HepG2 (cell line): ENCODE data around the gene FGFR3. TPM values are rescaled to one million over a fixed set of nuclear protein-coding genes. Genes with fewer than 3 reads are reported as not detected.
A peak's percentile ranks its signal among the peaks of the same experiment; 100 is the strongest.

ENCODE experiments used
- AFF4 ChIP-seq: sonication (generic); formaldehyde crosslinking; IDR thresholded peaks from 2 replicates; pipeline ENCODE4 v1.4.0; 2020; ENCODE audit warnings: missing genetic modification reagents
- AGO1 ChIP-seq: fragments of 200-400 bp; formaldehyde crosslinking; IDR thresholded peaks from 2 replicates; pipeline ENCODE4 v1.6.1; 2017; ENCODE audit warnings: mild to moderate bottlenecking, low read depth, low read length, moderate library complexity; ENCODE audit not compliant: poor library complexity, severe bottlenecking
- AKAP8 ChIP-seq: sonication (generic); formaldehyde crosslinking; IDR thresholded peaks from 2 replicates; pipeline ENCODE4 v1.5.1; 2020; ENCODE audit warnings: mild to moderate bottlenecking, missing genetic modification reagents
- DDIT3 ChIP-seq: sonication (generic); formaldehyde crosslinking; IDR thresholded peaks from 2 replicates; pipeline ENCODE4 v1.4.0; 2020; ENCODE audit warnings: mild to moderate bottlenecking, missing genetic modification reagents
- EED ChIP-seq: sonication (generic); formaldehyde crosslinking; IDR thresholded peaks from 2 replicates; pipeline ENCODE4 v1.5.0; 2020; ENCODE audit warnings: mild to moderate bottlenecking, missing genetic modification reagents
- HNRNPLL ChIP-seq: fragments of 200-400 bp; formaldehyde crosslinking; IDR thresholded peaks from 2 replicates; pipeline ENCODE4 v1.6.1; 2017; ENCODE audit warnings: mild to moderate bottlenecking, low read depth, low read length; ENCODE audit not compliant: poor library complexity, severe bottlenecking
- KDM2A ChIP-seq: sonication (generic); formaldehyde crosslinking; IDR thresholded peaks from 2 replicates; pipeline ENCODE4 v1.4.0; 2020; ENCODE audit warnings: low read depth, missing genetic modification reagents, borderline replicate concordance
- NCOA2 ChIP-seq: sonication (generic); formaldehyde crosslinking; IDR thresholded peaks from 2 replicates; pipeline ENCODE4 v1.8.0; 2022; ENCODE audit warnings: inconsistent platforms
- RCOR2 ChIP-seq: IDR thresholded peaks from 2 replicates; pipeline ENCODE4 v1.6.1; 2016; ENCODE audit warnings: missing biosample characterization, missing genetic modification reagents
- SATB2 ChIP-seq: sonication (generic); formaldehyde crosslinking; IDR thresholded peaks from 2 replicates; pipeline ENCODE4 v1.5.0; 2020; ENCODE audit warnings: missing genetic modification reagents
- SRF ChIP-seq: IDR thresholded peaks from 2 replicates; pipeline ENCODE4 v1.6.1; 2011; ENCODE audit warnings: mild to moderate bottlenecking, low read depth, low read length, moderate library complexity
- TAF1 ChIP-seq: sonication (generic); formaldehyde crosslinking; IDR thresholded peaks from 2 replicates; pipeline ENCODE4 v1.4.0; 2020; ENCODE audit warnings: missing genetic modification reagents
- ZNF296 ChIP-seq: sonication (generic); formaldehyde crosslinking; conservative IDR thresholded peaks from 2 replicates; pipeline ENCODE4 v1.5.0; 2020; ENCODE audit warnings: mild to moderate bottlenecking, missing genetic modification reagents
- ZNF34 ChIP-seq: sonication (generic); formaldehyde crosslinking; IDR thresholded peaks from 2 replicates; pipeline ENCODE4 v1.4.0; 2020; ENCODE audit warnings: mild to moderate bottlenecking, missing genetic modification reagents, borderline replicate concordance
- ZNF761 ChIP-seq: sonication (generic); formaldehyde crosslinking; conservative IDR thresholded peaks from 2 replicates; pipeline ENCODE4 v1.4.0; 2020; ENCODE audit warnings: mild to moderate bottlenecking, missing genetic modification reagents
- ZNF776 ChIP-seq: sonication (generic); formaldehyde crosslinking; IDR thresholded peaks from 2 replicates; pipeline ENCODE4 v1.4.0; 2020; ENCODE audit warnings: mild to moderate bottlenecking, missing genetic modification reagents
- ZSCAN9 ChIP-seq: IDR thresholded peaks from 2 replicates; pipeline ENCODE4 v1.6.1; 2016; ENCODE audit warnings: borderline replicate concordance
- polyA plus RNA-seq, 8 experiments: library from polyadenylated mRNA; depleted of rRNA in 3 of 8; stranded (reverse) in 7 of 8; unstranded in 1 of 8; fragments of >200 nt; fragmentation: Illumina TruSeq in 4 of 8; extraction: Trizol in 4 of 8; gene quantifications; 2 replicates each; pipeline versions ENCODE4 v1.2.1 to v1.2.3, GENCODE V29; 2011 to 2016; ENCODE audit warnings: low read depth in 4 of 8, missing spikeins in 1 of 8, mixed read lengths in 1 of 8; ENCODE audit not compliant: insufficient read depth in 1 of 8
- total RNA-seq, 5 experiments: library from RNA; depleted of rRNA; stranded (reverse); fragments of >200 nt; fragmentation: Illumina TruSeq; extraction: Trizol; gene quantifications; 2 replicates each; pipeline ENCODE4 v1.2.3, GENCODE V29; 2016; ENCODE audit warnings: low read depth in 1 of 5
- TF ChIP-seq, protein P1 (sequence below): sonication (generic); formaldehyde crosslinking; IDR thresholded peaks from 2 replicates; pipeline ENCODE4 v1.4.0; 2020; ENCODE audit warnings: missing genetic modification reagents
- TF ChIP-seq, protein P2 (sequence below): sonication (generic); formaldehyde crosslinking; IDR thresholded peaks from 2 replicates; pipeline ENCODE4 v1.4.0; 2020; ENCODE audit warnings: missing genetic modification reagents
- TF ChIP-seq, protein P3 (sequence below): IDR thresholded peaks from 2 replicates; pipeline ENCODE4 v1.6.1; 2012; ENCODE audit warnings: low read depth, low read length, improper control_type of control experiment

Gene FGFR3
- total and polyA plus RNA-seq, 2 of the 13 experiments (the other 11 are each of a cell fraction or from before 2014, with no cell fraction given), result 103 to 109 TPM

DNA sequence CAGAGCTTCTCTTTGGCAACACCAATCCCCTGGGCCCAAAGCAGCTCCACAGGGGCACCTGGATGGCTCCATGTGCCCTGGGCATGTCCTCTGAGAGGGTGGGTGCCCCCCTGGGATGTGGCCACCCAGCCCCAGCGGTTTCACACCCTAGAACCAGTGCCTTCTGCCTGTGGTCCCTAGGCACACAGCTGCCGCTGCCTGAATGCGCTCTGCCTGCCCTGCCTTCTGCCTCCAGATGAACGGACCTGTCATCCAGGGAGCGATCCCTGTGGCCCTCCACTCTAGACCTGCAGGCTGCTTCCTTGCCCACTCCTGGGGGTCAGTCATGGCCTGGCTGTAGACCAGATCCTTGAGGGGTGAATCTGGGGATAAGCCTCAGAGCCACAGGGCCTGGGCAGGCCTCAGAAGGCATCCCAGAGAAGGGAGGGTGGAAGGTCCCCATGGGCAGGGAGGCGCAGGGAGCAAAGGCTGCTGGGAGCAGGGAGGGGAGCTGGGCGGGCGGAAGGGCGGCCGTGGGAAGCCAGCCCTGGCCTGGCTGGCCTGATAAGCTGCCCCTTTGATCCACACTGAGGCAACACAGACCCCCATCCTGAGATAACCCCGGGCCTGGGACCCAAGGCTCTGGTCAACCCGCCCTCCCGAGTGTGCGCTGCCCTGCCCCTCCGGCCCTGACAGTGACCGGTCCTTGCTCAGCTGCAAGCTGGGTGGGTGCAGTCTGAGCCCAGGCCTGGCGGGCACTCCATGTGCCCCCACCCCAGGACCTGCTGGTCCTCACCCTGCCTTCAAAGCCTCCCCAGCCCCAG lies 8.1 kb upstream of the FGFR3 start (continued):
- TF ChIP-seq ZNF776 (CRISPR knock-in tag) (no peak), ZNF761 (CRISPR knock-in tag) (no peak), SATB2 (CRISPR knock-in tag) (no peak), SRF (no peak), HNRNPLL (peak; percentile 38), KDM2A (CRISPR knock-in tag) (peak; percentile 78), ZNF296 (CRISPR knock-in tag) (peak; percentile 98), EED (CRISPR knock-in tag) (0 out of 2 replicates have a peak, but pooled peaks have one; percentile 79), DDIT3 (CRISPR knock-in tag) (no peak), TAF1 (peak; percentile 46; the same call in 1 of the 2 replicates), AKAP8 (peak; percentile 93), AFF4 (CRISPR knock-in tag) (no peak), NCOA2 (peak; percentile 87), ZSCAN9 (CRISPR knock-in tag) (no peak), RCOR2 (no peak), AGO1 (no peak), ZNF34 (CRISPR knock-in tag) (no peak)
- TF ChIP-seq, protein P1, sequence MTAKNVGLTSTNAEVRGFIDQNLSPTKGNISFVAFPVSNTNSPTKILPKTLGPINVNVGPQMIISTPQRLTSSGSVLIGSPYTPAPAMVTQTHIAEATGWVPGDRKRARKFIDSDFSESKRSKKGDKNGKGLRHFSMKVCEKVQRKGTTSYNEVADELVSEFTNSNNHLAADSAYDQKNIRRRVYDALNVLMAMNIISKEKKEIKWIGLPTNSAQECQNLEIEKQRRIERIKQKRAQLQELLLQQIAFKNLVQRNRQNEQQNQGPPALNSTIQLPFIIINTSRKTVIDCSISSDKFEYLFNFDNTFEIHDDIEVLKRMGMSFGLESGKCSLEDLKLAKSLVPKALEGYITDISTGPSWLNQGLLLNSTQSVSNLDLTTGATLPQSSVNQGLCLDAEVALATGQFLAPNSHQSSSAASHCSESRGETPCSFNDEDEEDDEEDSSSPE (CRISPR knock-in tag), result peak; percentile 33; the same call in 1 of the 2 replicates
- TF ChIP-seq, protein P2, sequence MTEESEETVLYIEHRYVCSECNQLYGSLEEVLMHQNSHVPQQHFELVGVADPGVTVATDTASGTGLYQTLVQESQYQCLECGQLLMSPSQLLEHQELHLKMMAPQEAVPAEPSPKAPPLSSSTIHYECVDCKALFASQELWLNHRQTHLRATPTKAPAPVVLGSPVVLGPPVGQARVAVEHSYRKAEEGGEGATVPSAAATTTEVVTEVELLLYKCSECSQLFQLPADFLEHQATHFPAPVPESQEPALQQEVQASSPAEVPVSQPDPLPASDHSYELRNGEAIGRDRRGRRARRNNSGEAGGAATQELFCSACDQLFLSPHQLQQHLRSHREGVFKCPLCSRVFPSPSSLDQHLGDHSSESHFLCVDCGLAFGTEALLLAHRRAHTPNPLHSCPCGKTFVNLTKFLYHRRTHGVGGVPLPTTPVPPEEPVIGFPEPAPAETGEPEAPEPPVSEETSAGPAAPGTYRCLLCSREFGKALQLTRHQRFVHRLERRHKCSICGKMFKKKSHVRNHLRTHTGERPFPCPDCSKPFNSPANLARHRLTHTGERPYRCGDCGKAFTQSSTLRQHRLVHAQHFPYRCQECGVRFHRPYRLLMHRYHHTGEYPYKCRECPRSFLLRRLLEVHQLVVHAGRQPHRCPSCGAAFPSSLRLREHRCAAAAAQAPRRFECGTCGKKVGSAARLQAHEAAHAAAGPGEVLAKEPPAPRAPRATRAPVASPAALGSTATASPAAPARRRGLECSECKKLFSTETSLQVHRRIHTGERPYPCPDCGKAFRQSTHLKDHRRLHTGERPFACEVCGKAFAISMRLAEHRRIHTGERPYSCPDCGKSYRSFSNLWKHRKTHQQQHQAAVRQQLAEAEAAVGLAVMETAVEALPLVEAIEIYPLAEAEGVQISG, result no peak
- TF ChIP-seq, protein P3, sequence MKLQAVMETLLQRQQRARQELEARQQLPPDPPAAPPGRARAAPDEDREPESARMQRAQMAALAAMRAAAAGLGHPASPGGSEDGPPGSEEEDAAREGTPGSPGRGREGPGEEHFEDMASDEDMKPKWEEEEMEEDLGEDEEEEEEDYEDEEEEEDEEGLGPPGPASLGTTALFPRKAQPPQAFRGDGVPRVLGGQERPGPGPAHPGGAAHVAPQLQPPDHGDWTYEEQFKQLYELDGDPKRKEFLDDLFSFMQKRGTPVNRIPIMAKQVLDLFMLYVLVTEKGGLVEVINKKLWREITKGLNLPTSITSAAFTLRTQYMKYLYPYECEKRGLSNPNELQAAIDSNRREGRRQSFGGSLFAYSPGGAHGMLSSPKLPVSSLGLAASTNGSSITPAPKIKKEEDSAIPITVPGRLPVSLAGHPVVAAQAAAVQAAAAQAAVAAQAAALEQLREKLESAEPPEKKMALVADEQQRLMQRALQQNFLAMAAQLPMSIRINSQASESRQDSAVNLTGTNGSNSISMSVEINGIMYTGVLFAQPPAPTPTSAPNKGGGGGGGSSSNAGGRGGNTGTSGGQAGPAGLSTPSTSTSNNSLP, result no peak
